Sigmoid colon (tissue), 4 donors: ENCODE data around the gene WBP1L.

Experiments used
- CTCF ChIP-seq, 4 experiments: fragments of 450-650 bp in 3 of 4; fragments of 200-600 bp in 1 of 4; IDR thresholded peaks; one replicate each; pipeline ENCODE4 v1.5.1; 2016 to 2019; ENCODE audit warnings: antibody characterized with exemption in 4 of 4, mild to moderate bottlenecking in 3 of 4, moderate library complexity in 2 of 4
- EP300 ChIP-seq, 4 donors: sonication (generic); formaldehyde crosslinking; IDR thresholded peaks; one replicate each; pipeline ENCODE4 v1.6.1; 2017; ENCODE audit warnings: antibody characterized with exemption in 4 of 4
- POLR2A ChIP-seq, 2 donors: fragments of 450-650 bp; IDR thresholded peaks; one replicate each; pipeline ENCODE4 v1.6.1; 2016; ENCODE audit warnings: antibody characterized with exemption in 2 of 2, mild to moderate bottlenecking in 2 of 2, moderate library complexity in 2 of 2
- POLR2AphosphoS5 ChIP-seq, 4 donors: sonication (generic); formaldehyde crosslinking; IDR thresholded peaks; one replicate each; pipeline ENCODE4 v1.6.1; 2017; ENCODE audit warnings: antibody characterized with exemption in 4 of 4

DNA sequence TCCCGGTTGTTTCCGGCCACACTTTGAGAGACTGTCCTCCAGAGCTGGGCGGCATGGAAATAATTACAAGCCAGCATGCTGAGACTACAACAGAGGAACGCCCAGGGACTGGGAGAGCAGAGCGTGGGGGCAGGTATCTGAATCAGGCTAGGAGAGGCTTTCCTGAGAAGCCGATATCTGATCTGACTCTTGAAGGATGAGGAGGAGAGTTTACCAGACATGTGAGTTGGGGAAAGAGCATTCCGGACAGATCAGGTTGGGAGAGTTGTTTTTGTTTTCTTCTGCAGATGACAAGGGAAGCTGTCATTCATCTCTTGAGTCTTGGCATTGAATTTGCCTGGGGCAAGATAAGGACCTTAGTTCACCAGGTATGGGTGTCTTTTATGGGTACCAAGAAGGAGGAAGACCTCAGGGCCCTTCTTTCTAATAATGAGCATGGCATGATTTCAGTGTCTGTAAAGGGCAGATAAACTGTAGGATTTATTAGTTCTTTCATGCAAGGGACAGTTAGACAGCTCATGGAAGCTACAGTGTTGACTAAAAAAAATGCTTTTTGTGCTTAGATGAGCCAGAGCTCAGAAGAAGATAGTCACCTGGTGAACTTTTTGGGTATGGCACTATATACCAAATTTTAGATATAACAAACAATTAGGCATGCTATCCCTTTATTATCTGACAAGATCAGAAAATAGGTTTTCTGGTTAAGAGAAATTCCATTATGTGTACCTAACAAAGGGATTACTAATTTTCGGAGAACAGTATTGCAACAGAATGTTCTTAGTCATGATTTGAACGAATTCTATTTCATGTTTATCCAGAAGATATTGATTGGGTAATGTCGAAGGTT is 36.2 kb downstream of the WBP1L start:
- TF ChIP-seq CTCF (IDR thresholded peaks at IDR 0.05) (no peak), POLR2A (IDR thresholded peaks at IDR 0.05) (no peak), POLR2AphosphoS5 (IDR thresholded peaks at IDR 0.05) (peak in 1 of 4 donors; percentile 50), EP300 (IDR thresholded peaks at IDR 0.05) (peak in 1 of 4 donors; percentile 21)
